ENCODE data around the gene DEFB121.
"Not testable (repeated sequence)": the region's sequence is repeated elsewhere in the genome, so short reads cannot be mapped to it uniquely, and the experiment has no call there.

DEFB121 gene, protein sequence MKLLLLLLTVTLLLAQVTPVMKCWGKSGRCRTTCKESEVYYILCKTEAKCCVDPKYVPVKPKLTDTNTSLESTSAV

DNA sequence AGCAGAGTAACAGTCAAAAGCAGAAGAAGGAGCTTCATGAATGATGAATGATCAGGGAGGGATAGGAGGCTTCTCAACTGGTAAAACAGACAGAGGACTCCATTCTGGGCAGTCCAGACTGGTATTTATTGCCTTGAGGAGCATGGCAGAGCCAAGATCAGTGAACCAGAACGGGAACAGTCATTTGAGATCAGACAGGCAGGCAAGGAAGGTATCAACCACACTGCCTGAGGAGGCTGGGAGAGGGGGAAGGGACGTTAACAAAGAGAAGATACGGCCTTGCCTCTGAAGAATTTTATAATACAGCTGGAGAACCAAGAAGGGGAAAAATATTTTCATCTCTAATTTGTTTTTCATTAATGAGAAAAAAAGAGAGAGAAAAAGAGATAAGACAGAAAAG lies at the start of gene DEFB121:
Gene DEFB121 (minus strand): TSS at position 101 of the 400 bp plus-strand sequence. CDS start 63 bp downstream, at position 38.
- H3K27me3 ChIP-seq (ENCODE audit: low read depth), result 0 out of 2 replicates have a peak, but pooled peaks cover 2% of the 10 kb centered on the region
- no peaks in the 10 kb centered on the region for H3K4me1 ChIP-seq
- no peak within 1 kb of the TSS for H3K4me3 ChIP-seq
- DNase-seq (ENCODE audit: low spot score in 2 of 2), result no peak
- no peaks in the 10 kb centered on the region for H3K36me3 ChIP-seq (replicated peaks)
- H3K9me3 ChIP-seq, result no peaks in the 10 kb centered on the region; the same call in 1 of the 2 replicates
- in situ Hi-C loops (cut with MboI; ENCODE audit: low sequenced_read_pairs), result no loop called here

DNA sequence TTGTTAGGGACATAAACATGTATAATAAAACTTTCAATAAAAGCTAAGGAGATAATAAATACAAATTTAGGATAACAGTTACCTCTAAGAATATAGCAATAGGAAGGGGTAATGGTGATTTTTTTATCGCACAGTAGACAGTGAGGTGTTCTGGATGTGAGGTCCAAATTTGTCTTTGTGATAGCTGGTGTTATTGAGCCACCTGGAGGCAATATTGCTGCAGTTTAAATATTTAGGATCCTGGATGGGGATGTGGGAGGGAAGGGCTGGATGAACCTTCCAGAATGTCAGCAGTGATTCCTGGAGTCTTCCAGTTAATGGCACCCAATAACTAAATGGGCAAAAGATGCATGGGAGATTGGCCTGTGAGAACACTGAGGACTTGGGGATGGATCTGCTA lies 48.3 kb upstream of the DEFB121 start:
- Histone ChIP-seq H3K36me3 (replicated peaks) (no peaks in the 10 kb centered on the region), H3K9me3 (no peaks in the 10 kb centered on the region; the same call in 1 of the 2 replicates), H3K4me3 (no peak overlapping the region), H3K27me3 (ENCODE audit: low read depth) (no peaks in the 10 kb centered on the region), H3K4me1 (no peaks in the 10 kb centered on the region)
- in situ Hi-C loops (cut with MboI; ENCODE audit: low sequenced_read_pairs), result no loop called here
- DNase-seq (ENCODE audit: low spot score in 2 of 2), result no peak

DNA sequence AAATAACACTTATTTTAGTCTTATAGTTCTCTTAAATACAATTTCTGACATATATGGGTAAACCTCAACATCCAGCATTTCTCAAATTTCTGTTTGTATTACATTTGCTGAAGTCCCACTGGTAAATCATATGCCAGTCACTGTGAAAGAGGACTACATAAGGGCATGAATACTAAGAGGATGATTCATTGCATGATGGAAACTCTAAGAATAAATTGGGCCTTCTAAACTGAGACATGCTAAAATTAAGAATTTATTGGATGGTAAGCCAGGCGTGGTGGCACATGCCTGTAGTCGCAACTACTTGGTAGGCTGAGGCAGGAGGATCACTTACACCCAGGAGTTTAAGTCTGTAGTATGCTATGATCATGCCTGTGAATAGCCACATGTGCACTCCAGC lies 46.6 kb upstream of the DEFB121 start:
- no peak for DNase-seq (ENCODE audit: low spot score in 2 of 2)
- in situ Hi-C loops (cut with MboI; ENCODE audit: low sequenced_read_pairs), result no loop called here
- no peak overlapping the region for H3K4me3 ChIP-seq

DNA sequence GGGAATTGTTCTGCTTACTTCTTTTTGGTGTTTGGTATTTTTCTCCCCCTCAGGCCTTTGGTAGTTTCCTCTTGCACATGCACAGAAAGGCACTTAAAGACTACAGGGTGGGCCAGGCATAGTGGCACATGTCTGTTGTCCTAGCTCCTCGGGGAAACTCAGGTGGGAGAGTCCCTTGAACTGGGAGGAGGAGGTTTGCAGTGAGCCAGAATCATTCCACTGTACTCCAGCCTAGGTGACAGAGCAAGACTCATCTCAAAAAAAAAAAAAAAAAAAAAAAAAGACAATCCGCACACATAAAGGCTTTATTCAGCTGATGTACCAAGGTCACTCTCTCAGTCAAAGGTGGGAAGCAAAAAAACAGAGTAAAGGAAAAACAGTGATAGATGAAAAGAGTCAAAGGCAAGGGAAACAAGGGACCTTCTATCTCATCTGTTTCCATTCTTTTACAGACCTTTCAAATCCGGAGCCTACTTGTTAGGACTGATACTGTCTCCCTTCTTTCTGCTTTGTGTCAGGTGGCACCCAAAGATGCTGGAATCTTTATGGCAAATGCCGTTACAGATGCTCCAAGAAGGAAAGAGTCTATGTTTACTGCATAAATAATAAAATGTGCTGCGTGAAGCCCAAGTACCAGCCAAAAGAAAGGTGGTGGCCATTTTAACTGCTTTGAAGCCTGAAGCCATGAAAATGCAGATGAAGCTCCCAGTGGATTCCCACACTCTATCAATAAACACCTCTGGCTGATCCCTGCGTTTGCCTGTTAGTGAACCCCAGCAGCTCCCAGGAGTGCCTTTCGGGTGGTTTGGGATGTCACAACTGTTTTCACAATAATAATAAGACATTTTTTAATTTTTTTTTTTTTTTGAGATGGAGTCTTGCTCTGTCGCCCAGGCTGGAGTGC lies 43.7 kb upstream of the DEFB121 start:
- DNase-seq (ENCODE audit: low spot score in 2 of 2), result no peak
- no peaks in the 10 kb centered on the region for H3K27me3 ChIP-seq (ENCODE audit: low read depth)
- H3K4me1 ChIP-seq, result peaks cover 6% of the 10 kb centered on the region
- no peaks in the 10 kb centered on the region for H3K36me3 ChIP-seq (replicated peaks)
- no peak overlapping the region for H3K4me3 ChIP-seq
- in situ Hi-C loops (cut with MboI; ENCODE audit: low sequenced_read_pairs), result no loop called here
- H3K9me3 ChIP-seq, result peaks cover 3% of the 10 kb centered on the region; the same call in 1 of the 2 replicates

More for the DNA sequence above, 46.6 kb upstream of the DEFB121 start:
- Histone ChIP-seq H3K36me3 (replicated peaks) (no peaks in the 10 kb centered on the region), H3K27me3 (ENCODE audit: low read depth) (no peaks in the 10 kb centered on the region), H3K4me1 (no peaks in the 10 kb centered on the region), H3K9me3 (no peaks in the 10 kb centered on the region; the same call in 1 of the 2 replicates)

DNA sequence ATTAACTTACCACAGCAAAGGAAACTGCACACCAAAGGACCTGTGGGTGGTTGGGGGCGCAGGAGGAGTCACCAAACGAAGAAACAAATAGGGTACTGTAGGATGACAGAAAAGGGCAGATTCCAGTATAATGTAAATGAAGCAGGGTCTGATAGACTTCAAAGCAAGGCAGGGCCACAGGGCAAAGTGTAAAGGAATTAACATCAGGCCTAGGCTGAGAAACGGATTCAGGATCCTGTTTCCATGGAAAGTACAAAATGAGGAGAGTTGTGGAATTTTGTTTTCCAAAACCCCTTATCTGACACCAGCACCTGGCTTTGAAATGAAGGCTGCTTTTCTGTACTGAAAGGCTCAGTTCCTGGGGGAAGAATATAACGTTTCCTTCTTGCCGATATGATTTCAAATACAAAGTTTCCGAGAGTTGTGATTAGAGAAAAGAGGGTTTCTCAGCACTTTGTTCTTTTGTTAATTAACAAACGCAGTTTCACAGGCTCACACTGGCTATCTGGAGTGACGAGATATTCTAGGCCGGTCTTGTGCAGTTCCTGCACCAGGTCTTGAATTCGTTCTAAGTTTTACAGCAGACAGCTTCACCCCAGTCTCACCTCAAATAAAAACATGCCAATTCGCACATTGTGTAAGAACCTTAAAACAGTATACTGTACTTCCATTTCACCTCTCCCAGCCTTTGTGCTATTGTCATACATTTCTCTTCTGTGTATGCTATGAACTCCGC lies 40.2 kb upstream of the DEFB121 start:
- peak; percentile 20 to 32 for DNase-seq (ENCODE audit: low spot score in 2 of 2)
- peaks cover 6% of the 10 kb centered on the region for H3K4me1 ChIP-seq
- in situ Hi-C loops (cut with MboI; ENCODE audit: low sequenced_read_pairs), result no loop called here
- no peak overlapping the region for H3K4me3 ChIP-seq
- H3K27me3 ChIP-seq (ENCODE audit: low read depth), result no peaks in the 10 kb centered on the region
- 0 out of 2 replicates have a peak, but pooled peaks cover 3% of the 10 kb centered on the region for H3K9me3 ChIP-seq
- H3K36me3 ChIP-seq (replicated peaks), result no peaks in the 10 kb centered on the region

DNA sequence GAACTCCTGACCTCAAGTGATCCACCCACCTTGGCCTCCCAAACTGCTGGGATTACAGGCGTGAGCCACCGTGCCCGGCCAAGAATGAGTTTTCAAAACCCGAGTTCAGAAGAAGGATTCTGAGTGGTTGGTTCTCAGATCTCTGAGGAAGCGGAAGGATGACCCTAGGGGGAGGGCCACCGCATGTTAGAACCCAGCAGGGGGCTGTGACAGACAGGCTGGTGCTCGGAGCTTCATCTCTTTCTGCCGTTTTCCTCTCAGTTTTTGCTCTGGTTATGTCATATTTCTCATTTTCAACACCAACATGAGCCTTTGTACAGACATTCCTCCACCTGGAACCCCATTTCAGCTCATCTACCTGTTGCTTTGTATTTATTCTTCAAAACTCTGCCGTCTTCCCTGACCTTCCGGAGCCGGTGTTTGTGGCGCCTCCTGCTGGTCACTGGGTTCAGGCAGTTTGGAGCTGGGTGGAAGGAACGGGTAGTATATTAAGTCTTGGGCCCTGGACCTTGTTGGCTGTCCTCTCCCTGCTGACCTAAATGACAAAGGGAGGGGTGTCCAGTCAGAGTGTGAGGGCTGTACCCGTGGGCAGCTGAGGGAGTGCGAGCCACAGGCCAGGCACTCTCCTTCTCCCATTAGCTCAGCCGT lies 34.1 kb upstream of the DEFB121 start, which contains the start of gene DEFB123:
Gene DEFB123 (plus strand): TSS at position 621 of the 648 bp plus-strand sequence. CDS start 67 bp downstream, outside the sequence.
- H3K9me3 ChIP-seq, result 0 out of 2 replicates have a peak, but pooled peaks cover 2% of the 10 kb centered on the region
- peak in 1 of 2 experiments; percentile 37 for DNase-seq (ENCODE audit: low spot score in 2 of 2)
- no peaks in the 10 kb centered on the region for H3K36me3 ChIP-seq (replicated peaks)
- H3K4me1 ChIP-seq, result no peaks in the 10 kb centered on the region
- in situ Hi-C loops (cut with MboI; ENCODE audit: low sequenced_read_pairs), result no loop called here
- H3K4me3 ChIP-seq, result no peak within 1 kb of the TSS
- no peaks in the 10 kb centered on the region for H3K27me3 ChIP-seq (ENCODE audit: low read depth)

DNA sequence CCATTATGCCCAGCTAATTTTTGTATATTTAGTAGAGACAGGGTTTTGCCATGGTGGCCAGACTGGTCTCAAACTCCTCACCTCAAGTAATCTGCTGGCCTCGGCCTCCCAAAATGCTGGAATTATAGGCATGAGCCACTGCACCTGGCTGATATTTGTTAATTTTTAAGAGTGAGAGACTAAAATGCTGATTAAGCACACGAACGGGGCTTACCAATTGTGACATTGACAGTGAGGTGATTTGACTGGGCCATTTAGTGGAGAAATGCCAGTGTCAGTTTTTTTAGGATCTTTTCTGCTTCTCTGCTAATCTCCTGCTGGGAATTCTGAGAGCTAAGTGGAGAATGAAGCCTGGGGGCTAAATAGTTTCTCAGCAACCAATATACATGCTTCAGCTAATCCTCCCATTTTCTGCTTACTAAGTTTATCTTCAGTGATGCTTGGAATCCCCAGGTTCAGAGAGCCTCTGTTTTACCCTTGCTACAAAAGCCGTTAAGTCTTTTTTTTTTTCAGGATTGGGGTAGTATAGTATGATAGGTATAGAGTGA lies 24.6 kb upstream of the DEFB121 start:
- H3K4me1 ChIP-seq, result peaks cover 6% of the 10 kb centered on the region
- no peaks in the 10 kb centered on the region for H3K9me3 ChIP-seq
- H3K4me3 ChIP-seq, result no peak overlapping the region
- H3K27me3 ChIP-seq (ENCODE audit: low read depth), result no peaks in the 10 kb centered on the region
- DNase-seq (ENCODE audit: low spot score in 2 of 2), result peak; percentile 60 to 95
- H3K36me3 ChIP-seq (replicated peaks), result no peaks in the 10 kb centered on the region
- in situ Hi-C loops (cut with MboI; ENCODE audit: low sequenced_read_pairs), result no loop called here

DNA sequence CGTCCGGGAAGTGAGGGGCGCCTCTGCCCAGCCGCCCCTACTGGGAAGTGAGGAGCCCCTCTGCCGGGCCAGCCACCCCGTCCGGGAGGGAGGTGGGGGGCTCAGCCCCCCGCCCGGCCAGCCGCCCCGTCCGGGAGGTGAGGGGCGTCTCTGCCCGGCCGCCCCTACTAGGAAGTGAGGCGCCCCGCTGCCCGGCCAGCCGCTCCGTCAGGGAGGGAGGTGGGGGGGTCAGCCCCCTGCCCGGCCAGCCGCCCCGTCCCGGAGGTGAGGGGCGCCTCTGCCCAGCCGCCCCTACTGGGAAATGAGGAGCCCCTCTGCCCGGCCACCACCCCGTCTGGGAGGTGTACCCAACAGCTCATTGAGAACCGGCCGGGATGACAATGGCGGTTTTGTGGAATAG lies 21.6 kb upstream of the DEFB121 start:
- H3K9me3 ChIP-seq; H3K4me1 ChIP-seq; DNase-seq (ENCODE audit: low spot score in 2 of 2); in situ Hi-C loops (cut with MboI; ENCODE audit: low sequenced_read_pairs); H3K4me3 ChIP-seq; H3K27me3 ChIP-seq (ENCODE audit: low read depth); H3K36me3 ChIP-seq (replicated peaks): not testable (repeated sequence)

DNA sequence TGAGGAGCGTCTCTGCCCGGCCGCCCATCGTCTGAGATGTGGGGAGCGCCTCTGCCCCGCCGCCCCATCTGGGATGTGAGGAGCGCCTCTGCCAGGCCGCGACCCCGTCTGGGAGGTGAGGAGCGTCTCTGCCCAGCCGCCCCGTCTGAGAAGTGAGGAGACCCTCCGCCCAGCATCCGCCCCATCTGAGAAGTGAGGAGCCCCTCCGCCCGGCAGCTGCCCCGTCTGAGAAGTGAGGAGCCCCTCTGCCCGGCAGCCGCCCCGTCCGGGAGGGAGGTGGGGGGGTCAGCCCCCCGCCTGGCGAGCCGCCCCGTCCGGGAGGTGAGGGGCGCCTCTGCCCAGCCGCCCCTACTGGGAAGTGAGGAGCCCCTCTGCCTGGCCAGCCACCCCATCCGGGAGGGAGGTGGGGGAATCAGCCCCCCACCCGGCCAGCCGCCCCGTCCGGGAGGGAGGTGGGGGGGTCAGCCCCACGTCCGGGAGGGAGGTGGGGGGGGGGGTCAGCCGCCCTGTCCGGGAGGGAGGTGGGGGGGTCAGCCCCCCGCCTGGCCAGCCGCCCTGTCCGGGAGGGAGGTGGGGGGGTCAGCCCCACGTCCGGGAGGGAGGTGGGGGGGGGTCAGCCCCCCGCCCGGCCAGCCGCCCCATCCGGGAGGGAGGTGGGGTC lies 21.0 kb upstream of the DEFB121 start:
- not testable (repeated sequence) for H3K9me3 ChIP-seq

DNA sequence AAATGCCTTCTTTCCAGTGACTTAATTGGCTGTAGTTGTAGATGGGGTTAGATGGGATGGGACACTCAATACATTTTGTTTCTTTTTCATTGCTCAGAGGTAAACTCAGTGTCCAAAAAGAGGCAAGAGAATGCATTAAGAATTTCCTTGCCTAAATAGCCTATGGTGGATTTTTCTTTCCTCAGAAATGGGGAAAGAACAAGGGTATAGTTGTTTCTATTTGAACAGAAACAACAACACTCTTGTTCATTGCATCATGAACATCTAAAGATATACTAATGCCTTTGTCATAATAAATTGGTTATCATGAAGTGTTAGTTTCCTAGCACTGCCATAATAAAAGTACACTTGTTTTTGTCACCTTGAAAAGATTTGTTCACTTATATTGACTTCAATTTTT lies 19.8 kb upstream of the DEFB121 start:
- Histone ChIP-seq H3K4me3 (no peak overlapping the region), H3K9me3 (no peaks in the 10 kb centered on the region), H3K36me3 (replicated peaks) (no peaks in the 10 kb centered on the region), H3K4me1 (peaks cover 4% of the 10 kb centered on the region), H3K27me3 (ENCODE audit: low read depth) (no peaks in the 10 kb centered on the region; the same call in 1 of the 2 replicates)
- no peak for DNase-seq (ENCODE audit: low spot score in 2 of 2)
- in situ Hi-C loops (cut with MboI; ENCODE audit: low sequenced_read_pairs), result no loop called here

More for the DNA sequence above, 21.0 kb upstream of the DEFB121 start:
- DNase-seq (ENCODE audit: low spot score in 2 of 2); H3K4me1 ChIP-seq; H3K36me3 ChIP-seq (replicated peaks); H3K27me3 ChIP-seq (ENCODE audit: low read depth); in situ Hi-C loops (cut with MboI; ENCODE audit: low sequenced_read_pairs); H3K4me3 ChIP-seq: not testable (repeated sequence)

DNA sequence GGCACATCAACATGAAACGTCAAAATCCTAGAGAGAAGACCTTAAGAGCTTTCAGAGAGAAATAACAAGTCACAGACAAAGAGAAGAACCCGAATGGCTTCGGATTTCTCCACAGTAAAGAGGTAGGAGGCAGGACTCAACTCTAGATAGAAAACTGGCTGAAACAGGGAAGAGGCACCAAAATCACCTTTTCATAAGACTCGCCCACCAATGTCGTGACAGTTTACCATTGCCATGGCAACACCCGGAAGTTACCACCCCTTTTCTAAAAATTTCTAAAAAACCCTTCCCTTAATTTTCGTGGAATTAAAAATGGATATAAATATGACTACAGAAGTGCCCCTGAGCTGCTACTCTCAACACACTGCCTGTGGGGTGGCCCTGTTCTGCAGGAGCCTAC lies 12.3 kb upstream of the DEFB121 start:
- no peaks in the 10 kb centered on the region for H3K36me3 ChIP-seq (replicated peaks)
- in situ Hi-C loops (cut with MboI; ENCODE audit: low sequenced_read_pairs), result no loop called here
- H3K4me3 ChIP-seq, result no peak overlapping the region
- no peaks in the 10 kb centered on the region; the same call in 1 of the 2 replicates for H3K27me3 ChIP-seq (ENCODE audit: low read depth)
- no peaks in the 10 kb centered on the region for H3K4me1 ChIP-seq
- H3K9me3 ChIP-seq, result no peaks in the 10 kb centered on the region
- DNase-seq (ENCODE audit: low spot score in 2 of 2), result no peak

DNA sequence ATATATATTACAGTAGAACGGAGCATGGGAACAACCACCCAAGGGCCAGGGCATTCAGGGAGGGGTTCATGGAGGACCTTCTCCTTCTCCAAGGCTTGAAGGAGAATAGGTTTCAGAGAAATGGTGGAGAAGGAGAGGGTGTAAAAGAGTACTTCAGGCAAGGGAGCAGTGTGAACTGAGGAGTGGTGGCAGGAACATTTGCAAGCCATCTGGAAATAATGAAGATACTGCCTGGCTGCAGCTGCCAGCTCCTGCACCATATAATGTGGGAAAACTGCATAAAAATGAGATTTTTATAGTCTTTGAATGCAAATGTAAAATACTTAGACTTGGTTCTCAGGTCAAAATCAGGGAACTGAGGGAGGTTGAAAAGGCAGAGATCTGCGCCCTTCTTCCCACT lies 9.6 kb upstream of the DEFB121 start:
- no peak overlapping the region for H3K4me3 ChIP-seq
- DNase-seq (ENCODE audit: low spot score in 2 of 2), result no peak
- H3K9me3 ChIP-seq, result no peaks in the 10 kb centered on the region
- in situ Hi-C loops (cut with MboI; ENCODE audit: low sequenced_read_pairs), result no loop called here
- no peaks in the 10 kb centered on the region for H3K36me3 ChIP-seq (replicated peaks)
- peaks cover 9% of the 10 kb centered on the region; the same call in 1 of the 2 replicates for H3K27me3 ChIP-seq (ENCODE audit: low read depth)
- H3K4me1 ChIP-seq, result no peaks in the 10 kb centered on the region

Measured in HAP-1 (cell line).